ENCODE data around the gene WDR76.
A peak's percentile ranks its signal among the peaks of the same experiment; 100 is the strongest.
"Not testable (repeated sequence)": the region's sequence is repeated elsewhere in the genome, so short reads cannot be mapped to it uniquely, and the experiment has no call there.

WDR76 gene

GRCh38 chr15:43826508-43827341 is at the start of gene WDR76:
WDR76 (plus strand) TSS chr15:43827002; CDS start chr15:43827033, 31 bp downstream.
- DNase-seq (ENCODE audit: low spot score): peak; percentile 83

DNA sequence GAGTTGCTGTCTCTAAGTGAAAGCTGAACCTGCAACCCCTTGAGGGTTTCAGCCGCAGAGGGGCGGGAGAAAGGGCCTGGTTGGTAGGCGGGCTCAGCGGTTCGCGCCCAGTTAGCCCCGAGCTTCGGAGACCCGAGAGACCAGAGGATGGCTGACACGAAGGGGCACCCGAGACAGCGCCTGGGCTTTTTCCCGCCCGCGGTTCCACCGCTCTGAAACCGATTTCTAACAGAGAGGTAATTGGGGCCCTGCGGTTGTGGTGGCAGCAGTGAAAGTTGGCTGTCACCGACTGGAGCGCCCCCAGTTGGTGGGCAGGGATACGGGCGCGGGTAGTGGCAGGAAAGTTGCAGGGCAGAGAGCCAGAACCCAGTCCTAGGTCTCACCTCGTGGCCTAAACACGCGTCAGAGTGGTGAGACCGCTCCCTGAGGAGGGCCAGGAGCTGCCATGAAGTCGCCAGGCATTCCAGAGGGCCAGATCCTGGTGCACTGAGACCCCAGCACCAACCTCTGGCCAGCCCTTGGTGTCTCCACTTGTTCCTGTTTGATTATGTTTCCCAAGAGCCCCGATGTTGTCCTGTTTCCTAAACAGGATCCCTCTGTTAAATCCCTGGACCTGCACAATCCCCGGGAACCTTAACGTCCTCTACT is 49.4 kb upstream of the WDR76 start:
- DNase-seq (ENCODE audit: low spot score): peak; percentile 75

- DNase-seq (ENCODE audit: low spot score): no peak
These were observed 47.8 kb upstream of the WDR76 start for GRCh38 chr15:43779016-43779415.

- DNase-seq (ENCODE audit: low spot score): no peak
These were observed 37.4 kb upstream of the WDR76 start for GRCh38 chr15:43789409-43789808.

DNA sequence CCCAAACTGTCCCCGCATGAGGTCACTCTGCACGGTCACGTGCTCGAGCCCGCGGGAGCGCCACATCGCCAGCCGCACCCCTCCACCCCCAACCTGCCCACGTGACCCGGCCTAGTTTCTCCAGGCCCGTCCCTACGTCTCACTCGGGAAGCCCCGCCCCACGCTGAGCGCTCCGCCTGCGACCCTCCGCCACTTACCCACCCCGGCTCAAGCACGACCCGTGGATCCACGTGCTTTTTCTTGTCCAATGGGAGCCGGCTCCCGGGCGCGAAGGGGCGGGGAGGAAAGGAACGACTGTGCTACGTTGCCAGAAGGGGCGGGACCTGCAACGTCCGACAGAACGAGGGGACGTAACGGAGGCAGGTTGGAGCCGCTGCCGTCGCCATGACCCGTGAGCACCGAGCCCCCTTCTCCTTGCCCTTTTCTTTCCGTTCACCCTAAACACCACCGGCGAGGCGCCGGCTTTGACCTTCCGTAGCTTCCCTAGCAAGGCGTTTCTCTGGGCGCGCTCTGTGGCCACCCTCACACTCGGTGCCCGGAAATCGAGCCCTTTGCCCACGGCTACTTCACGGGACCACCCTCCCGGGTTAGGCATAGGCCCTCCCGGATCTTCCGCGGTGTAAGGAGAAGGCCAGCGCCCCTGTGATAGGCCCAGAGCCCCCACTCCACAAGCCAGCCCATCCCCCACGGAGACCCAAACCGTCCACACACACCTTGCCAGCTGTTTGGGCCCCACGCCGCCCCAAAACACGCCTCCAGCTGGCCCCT is 34.6 kb upstream of the WDR76 start, which contains the start of gene SERF2:
SERF2 (plus strand) TSS at position 328 of the 768 bp plus-strand sequence; CDS start at position 385, 57 bp downstream.
- DNase-seq (ENCODE audit: low spot score): peak; percentile 99

GRCh38 chr15:43792761-43793476 is 33.9 kb upstream of the WDR76 start:
- DNase-seq (ENCODE audit: low spot score): no peak

GRCh38 chr15:43793647-43794046 is 33.2 kb upstream of the WDR76 start:
- DNase-seq (ENCODE audit: low spot score): no peak

DNA sequence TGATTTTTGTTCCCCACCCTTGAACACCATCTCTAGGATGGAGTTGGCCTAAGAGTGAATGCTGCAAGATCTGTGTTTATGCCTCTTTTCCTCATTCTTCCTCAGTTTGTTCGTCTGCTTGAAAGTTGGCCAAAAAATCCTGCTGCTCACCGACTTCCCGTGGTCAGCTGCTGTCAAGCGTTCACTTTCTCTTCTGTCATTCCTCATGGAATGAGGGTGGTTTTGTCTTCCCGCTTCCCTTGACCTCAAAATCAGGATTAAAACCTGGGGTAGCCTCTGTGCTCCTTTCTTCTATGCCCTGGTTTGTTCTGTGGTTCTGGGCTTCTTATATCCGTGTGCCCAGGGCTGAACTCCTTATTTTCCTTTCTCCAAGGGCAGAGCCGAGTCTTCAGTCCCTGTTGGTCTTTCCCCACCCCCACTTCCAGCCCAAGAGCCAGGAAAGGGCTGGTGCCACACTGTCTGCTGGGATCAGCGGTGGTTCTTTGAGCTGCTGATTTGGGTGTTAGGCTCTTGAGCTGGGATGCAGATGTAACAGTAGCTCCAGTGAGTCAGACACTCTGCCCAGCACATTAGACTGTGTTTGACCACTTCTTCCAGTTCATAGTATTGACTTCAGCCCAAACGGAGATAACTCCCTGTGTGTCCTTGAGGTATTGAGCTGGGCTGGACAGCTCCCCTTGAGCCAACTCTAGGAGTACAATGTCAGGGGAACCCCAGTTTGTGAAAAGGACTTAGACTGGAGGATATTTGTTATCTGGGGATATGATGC is 32.3 kb upstream of the WDR76 start:
- DNase-seq (ENCODE audit: low spot score): no peak

- no peak for DNase-seq (ENCODE audit: low spot score)
These were observed 31.6 kb upstream of the WDR76 start for GRCh38 chr15:43795197-43795596.

- peak; percentile 23 for DNase-seq (ENCODE audit: low spot score)
These were observed 30.8 kb upstream of the WDR76 start for GRCh38 chr15:43795997-43796396.

DNA sequence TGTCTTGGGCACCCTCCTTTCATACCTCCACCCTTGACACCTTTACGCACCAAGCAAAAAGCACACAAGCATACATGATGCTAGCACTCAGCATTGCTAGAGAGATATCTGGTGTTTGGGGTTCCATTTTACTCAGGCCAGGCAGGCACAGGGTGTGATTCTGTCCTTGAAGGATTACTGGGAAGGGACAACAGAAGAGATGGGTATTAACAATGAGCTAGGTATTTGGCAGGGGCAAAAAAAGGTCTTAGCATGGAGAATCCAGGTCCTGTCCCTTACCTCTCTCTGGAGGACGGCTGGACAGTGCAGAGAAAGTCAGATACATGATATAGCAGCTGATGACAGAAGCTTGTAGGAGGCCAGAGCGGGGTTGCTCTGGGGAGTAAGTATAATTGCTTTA is 30.2 kb upstream of the WDR76 start:
- DNase-seq (ENCODE audit: low spot score): no peak

DNA sequence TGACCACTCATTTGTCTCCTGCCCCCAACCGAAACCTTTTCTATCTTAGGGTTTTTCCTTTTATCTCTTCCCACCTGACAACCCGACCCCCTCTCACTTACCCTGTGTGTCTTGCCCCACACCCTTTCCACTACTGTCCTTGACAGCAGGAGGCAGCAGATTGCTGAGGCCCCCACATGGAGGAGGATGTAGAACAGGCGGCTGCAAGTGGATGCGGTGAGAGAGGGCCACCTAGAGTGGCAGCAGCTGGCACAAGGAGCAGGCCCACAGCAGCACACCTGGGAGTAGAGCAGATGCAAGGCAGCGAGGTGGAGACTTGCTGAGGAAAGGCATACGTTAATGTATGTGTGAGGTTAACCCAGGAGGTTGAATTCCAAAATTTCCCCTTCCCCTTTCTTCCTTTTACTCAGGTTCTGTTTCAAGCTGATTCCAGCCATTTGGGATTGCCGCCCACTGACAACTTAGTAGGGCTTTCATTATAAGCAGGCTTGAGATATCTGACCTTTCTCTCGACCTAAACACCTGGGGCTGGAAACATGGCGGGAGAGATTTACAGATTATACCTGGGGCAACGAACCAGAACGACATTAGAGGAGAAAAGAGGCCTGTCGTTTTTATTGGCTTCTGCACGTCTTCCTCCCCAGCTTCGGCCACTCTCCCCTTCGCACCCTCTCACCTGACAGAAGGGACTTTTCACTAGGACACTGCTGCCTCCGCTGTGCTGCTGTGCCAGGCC is 27.4 kb upstream of the WDR76 start:
- DNase-seq (ENCODE audit: low spot score): peak; percentile 28

- no peak for DNase-seq (ENCODE audit: low spot score)
These were observed 26.9 kb upstream of the WDR76 start, which contains the start of gene SERINC4 for GRCh38 chr15:43799945-43800285. SERINC4 (minus strand) TSS chr15:43800220; CDS start chr15:43799986, 234 bp downstream.

DNA sequence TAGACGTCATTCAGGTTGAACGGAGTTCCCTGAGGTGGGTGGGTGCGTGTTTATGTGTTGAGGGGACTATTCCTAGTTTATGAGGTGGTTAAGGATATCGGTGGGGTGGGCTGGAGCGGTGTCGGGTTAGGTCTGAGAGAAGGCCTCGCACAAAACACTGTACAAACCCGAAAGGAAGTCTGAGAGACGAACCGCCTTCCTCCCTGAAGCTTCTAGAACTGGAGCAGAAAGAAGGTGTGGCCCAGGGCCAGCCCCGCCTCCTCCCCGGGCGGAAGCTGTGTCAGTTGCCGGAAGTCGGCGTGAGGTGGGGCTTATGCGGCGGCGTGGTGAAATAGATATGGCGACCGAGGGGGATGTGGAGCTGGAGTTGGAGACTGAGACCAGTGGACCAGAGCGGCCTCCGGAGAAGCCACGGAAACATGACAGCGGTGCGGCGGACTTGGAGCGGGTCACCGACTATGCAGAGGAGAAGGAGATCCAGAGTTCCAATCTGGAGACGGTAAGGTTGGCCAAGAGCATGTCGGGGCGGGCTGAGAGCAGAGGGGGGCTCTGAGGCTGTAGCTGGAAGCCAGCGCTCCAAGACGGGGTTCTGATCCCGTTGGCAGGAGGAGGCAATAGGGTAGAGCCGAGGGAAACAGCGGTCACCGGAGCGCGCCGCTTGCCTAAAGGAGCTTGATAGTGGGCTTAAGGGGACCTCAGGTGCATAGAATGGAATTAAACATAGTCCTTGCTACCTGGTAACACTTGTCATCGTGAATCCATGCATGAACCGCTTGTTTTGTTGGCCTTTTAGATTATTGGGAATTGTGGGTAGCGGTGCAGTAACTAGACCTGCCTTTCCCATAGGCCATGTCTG is 26.3 kb upstream of the WDR76 start, which contains the start of gene HYPK:
HYPK (plus strand) TSS at position 314 of the 856 bp plus-strand sequence; CDS start at position 338, 24 bp downstream.
- peak; percentile 95 for DNase-seq (ENCODE audit: low spot score)

GRCh38 chr15:43802676-43803075 is 24.1 kb upstream of the WDR76 start:
- not testable (repeated sequence) for DNase-seq (ENCODE audit: low spot score)

- no peak for DNase-seq (ENCODE audit: low spot score)
These were observed 18.3 kb upstream of the WDR76 start for GRCh38 chr15:43808435-43808950.

GRCh38 chr15:43808960-43809678 is 17.7 kb upstream of the WDR76 start:
- no peak for DNase-seq (ENCODE audit: low spot score)

DNA sequence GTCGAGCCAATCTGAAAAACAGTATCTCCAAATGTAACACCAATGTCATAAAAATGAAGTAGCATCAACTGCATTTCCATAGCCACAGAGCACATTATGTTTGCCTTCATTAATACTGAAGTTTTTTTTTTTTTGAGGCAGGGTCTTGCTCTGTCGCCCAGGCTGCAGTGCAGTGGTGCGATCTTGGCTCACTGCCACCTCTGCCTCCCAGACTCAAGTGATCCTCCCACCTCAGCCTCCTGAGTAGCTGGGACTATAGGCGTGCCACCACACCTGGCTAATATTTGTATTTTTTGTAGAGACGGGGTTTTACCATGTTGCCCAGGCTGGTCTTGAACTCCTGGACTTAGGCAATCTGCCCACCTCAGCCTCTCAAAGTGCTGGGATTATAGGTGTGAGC is 11.7 kb upstream of the WDR76 start:
- not testable (repeated sequence) for DNase-seq (ENCODE audit: low spot score)
